ENCODE data around the gene TSC22D4. TPM values are rescaled to one million over a fixed set of nuclear protein-coding genes. Genes with fewer than 3 reads are reported as not detected.

The TSC22D4 gene
- total and polyA plus RNA-seq, 9 of the 15 experiments (the other 6 are each of a cell fraction or from before 2014, with no cell fraction given), result 0.37 to 107 (median 28.7) TPM

DNA sequence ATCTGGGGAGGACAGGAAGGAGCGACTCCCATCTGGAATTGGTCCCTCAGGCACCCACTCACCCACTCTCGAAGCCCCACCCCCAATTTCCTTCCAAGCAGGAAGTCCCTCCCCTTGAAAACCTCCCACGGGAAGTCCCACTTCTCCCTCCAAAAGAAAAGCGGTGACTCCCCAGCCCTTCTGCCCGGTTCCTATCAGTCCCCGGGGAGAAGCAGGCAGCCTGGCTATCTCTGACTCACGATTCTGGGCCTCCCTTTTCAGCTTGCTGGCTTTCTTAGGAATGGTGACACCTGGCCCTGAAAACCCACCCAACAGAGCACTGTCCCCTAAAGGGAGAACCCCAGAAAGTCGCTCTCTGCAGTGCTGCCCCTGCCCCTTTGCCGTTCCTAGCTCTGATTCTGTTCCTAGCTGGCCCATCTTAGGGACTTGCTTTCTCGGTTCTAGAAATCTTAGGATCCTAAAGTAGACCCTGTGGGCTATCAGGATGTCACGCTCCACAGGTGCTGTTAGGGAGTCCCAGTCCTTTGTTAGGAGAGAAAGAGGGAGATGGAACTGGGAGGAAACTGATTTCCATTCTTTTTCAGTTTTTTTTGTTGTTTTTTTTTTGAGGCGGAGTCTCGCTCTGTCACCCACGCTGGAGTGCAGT lies 6.0 kb downstream of the TSC22D4 start (continued):
- no peak for TF ChIP-seq RERE (CRISPR knock-in tag; IDR thresholded peaks at IDR 0.05; ENCODE audit: borderline replicate concordance)
- no peak for TF ChIP-seq HDAC3 (IDR thresholded peaks at IDR 0.05; ENCODE audit: borderline replicate concordance, partially characterized antibody)
- no peak for TF ChIP-seq THRAP3 (IDR thresholded peaks at IDR 0.05; ENCODE audit: borderline replicate concordance)
- TF ChIP-seq RHOXF2B (CRISPR knock-in tag; conservative IDR thresholded peaks at IDR 0.05), result no peak
- TF ChIP-seq, protein P1, sequence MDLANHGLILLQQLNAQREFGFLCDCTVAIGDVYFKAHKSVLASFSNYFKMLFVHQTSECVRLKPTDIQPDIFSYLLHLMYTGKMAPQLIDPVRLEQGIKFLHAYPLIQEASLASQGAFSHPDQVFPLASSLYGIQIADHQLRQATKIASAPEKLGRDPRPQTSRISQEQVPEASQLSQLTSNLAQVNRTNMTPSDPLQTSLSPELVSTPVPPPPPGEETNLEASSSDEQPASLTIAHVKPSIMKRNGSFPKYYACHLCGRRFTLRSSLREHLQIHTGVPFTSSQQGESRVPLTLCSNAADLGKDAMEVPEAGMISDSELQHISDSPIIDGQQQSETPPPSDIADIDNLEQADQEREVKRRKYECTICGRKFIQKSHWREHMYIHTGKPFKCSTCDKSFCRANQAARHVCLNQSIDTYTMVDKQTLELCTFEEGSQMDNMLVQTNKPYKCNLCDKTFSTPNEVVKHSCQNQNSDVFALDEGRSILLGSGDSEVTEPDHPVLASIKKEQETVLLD (IDR thresholded peaks at IDR 0.05), result 0 out of 2 replicates have a peak, but pooled peaks have one; percentile 40
- TF ChIP-seq RFX1 (IDR thresholded peaks at IDR 0.05), result no peak
- no peak for TF ChIP-seq BRCA1 (IDR thresholded peaks at IDR 0.05)
- no peak for TF ChIP-seq BRCA1 (CRISPR knock-in tag; IDR thresholded peaks at IDR 0.05)
- TF ChIP-seq EGR1 (conservative IDR thresholded peaks at IDR 0.05), result peak; percentile 69
- peak in 1 of 3 experiments; percentile 33 for TF ChIP-seq YY1 (IDR thresholded peaks at IDR 0.05; ENCODE audit: borderline replicate concordance in 1 of 3, control insufficient read depth in 1 of 3, extremely low read depth in 1 of 3, insufficient read depth in 3 of 3, insufficient read length in 1 of 3, insufficient replicate concordance in 2 of 3, low read depth in 1 of 3, low read length in 2 of 3)
- TF ChIP-seq ATF1 (CRISPR knock-in tag; IDR thresholded peaks at IDR 0.05), result no peak
- no peak for TF ChIP-seq ATF1 (tag; IDR thresholded peaks at IDR 0.05)
- no peak for TF ChIP-seq ZNF695 (CRISPR knock-in tag; IDR thresholded peaks at IDR 0.05)
- no peak for TF ChIP-seq ZNF778 (CRISPR knock-in tag; IDR thresholded peaks at IDR 0.05)
- 0 out of 2 replicates have a peak, but pooled peaks have one; percentile 45 for TF ChIP-seq CREM (IDR thresholded peaks at IDR 0.05; ENCODE audit: low read depth)
- no peak for TF ChIP-seq ZNF197 (CRISPR knock-in tag; IDR thresholded peaks at IDR 0.05; ENCODE audit: low read depth)
- no peak for TF ChIP-seq ZZZ3 (IDR thresholded peaks at IDR 0.05)
- TF ChIP-seq, protein P2, sequence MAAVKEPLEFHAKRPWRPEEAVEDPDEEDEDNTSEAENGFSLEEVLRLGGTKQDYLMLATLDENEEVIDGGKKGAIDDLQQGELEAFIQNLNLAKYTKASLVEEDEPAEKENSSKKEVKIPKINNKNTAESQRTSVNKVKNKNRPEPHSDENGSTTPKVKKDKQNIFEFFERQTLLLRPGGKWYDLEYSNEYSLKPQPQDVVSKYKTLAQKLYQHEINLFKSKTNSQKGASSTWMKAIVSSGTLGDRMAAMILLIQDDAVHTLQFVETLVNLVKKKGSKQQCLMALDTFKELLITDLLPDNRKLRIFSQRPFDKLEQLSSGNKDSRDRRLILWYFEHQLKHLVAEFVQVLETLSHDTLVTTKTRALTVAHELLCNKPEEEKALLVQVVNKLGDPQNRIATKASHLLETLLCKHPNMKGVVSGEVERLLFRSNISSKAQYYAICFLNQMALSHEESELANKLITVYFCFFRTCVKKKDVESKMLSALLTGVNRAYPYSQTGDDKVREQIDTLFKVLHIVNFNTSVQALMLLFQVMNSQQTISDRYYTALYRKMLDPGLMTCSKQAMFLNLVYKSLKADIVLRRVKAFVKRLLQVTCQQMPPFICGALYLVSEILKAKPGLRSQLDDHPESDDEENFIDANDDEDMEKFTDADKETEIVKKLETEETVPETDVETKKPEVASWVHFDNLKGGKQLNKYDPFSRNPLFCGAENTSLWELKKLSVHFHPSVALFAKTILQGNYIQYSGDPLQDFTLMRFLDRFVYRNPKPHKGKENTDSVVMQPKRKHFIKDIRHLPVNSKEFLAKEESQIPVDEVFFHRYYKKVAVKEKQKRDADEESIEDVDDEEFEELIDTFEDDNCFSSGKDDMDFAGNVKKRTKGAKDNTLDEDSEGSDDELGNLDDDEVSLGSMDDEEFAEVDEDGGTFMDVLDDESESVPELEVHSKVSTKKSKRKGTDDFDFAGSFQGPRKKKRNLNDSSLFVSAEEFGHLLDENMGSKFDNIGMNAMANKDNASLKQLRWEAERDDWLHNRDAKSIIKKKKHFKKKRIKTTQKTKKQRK (IDR thresholded peaks at IDR 0.05; ENCODE audit: borderline replicate concordance, low read depth, low read length), result no peak
- TF ChIP-seq POLR2A (conservative IDR thresholded peaks at IDR 0.05), result 0 out of 2 replicates have a peak, but pooled peaks have one; percentile 31

Data from K562 (cell line).